Measurements from ENCODE around the gene PITRM1. TPM values are rescaled to one million over a fixed set of nuclear protein-coding genes. Genes with fewer than 3 reads are reported as not detected.

The PITRM1 gene
- total RNA-seq, 4 donors from 2014 or later = 73.1 to 109 (median 81.8) TPM

GRCh38 chr10:3097160-3097559 is 75.4 kb downstream of the PITRM1 start:
- TF ChIP-seq, protein P1, sequence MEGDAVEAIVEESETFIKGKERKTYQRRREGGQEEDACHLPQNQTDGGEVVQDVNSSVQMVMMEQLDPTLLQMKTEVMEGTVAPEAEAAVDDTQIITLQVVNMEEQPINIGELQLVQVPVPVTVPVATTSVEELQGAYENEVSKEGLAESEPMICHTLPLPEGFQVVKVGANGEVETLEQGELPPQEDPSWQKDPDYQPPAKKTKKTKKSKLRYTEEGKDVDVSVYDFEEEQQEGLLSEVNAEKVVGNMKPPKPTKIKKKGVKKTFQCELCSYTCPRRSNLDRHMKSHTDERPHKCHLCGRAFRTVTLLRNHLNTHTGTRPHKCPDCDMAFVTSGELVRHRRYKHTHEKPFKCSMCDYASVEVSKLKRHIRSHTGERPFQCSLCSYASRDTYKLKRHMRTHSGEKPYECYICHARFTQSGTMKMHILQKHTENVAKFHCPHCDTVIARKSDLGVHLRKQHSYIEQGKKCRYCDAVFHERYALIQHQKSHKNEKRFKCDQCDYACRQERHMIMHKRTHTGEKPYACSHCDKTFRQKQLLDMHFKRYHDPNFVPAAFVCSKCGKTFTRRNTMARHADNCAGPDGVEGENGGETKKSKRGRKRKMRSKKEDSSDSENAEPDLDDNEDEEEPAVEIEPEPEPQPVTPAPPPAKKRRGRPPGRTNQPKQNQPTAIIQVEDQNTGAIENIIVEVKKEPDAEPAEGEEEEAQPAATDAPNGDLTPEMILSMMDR (IDR thresholded peaks at IDR 0.05; ENCODE audit: low read depth) = no peak

- TF ChIP-seq, protein P1 (IDR thresholded peaks at IDR 0.05; ENCODE audit: low read depth) = no peak
Measured at GRCh38 chr10:3096149-3096548, 76.4 kb downstream of the PITRM1 start.

DNA sequence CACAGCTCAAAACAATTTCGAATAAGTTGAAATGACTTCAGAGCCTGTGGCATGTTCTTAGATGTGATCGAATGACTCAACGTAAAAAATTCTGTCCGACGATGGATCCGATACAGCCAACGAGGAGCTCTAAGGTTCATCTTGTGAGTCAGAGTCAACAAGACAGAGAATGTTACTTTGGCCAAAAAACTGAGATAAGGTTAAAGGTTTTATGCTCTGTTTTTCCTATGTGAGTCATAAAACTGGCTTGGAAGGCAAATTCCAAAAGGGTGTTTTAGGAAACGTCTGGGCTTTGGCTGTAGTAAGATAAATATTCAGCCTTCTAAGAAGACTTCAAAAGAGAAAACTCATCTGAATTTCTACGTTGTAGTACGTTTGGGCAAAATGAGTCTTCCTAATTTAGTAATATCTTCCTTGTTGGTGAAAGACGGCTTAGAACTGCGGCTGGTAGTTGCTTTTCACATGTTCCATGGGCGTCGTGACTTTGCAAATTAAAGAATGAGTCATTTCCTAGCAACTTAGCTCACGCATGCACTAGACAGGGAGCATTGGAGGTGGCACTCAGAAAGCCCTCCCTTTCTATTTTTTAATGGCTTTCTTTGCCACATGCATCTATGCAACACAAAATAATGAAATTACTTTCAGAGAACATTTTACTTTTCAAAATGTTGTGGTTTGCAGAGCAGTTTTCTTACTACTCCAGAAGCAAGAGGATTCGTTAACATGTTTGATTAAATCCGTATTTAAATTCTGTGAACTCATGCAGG is 77.0 kb downstream of the PITRM1 start:
- TF ChIP-seq, protein P1 (IDR thresholded peaks at IDR 0.05; ENCODE audit: low read depth) = no peak

DNA sequence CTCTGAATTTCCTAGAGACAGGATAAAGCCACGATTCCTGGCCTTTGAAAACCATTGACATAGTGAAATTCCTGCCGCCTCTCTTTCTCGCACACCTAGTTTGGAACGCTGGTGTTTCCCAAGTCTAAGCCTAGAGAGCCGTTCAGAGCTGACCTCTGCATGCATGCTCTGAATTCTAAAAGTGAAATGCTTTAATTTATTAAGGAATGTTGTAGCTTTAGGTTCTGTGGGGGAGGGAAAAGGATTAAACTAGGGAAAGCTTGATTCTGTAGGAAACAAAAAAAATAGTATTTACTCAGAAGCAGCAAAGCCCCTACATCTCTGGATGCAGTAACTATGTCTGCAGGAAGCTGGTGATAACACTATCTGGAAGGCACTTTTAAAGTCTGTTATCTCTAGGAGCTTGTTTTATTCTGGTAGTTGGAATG is 78.0 kb downstream of the PITRM1 start:
- TF ChIP-seq, protein P1 (IDR thresholded peaks at IDR 0.05; ENCODE audit: low read depth) = no peak

- TF ChIP-seq, protein P1 (IDR thresholded peaks at IDR 0.05; ENCODE audit: low read depth) = no peak
Measured at GRCh38 chr10:3093996-3094395, 78.6 kb downstream of the PITRM1 start.

- TF ChIP-seq, protein P1 (IDR thresholded peaks at IDR 0.05; ENCODE audit: low read depth) = no peak
Measured at GRCh38 chr10:3091921-3092320, 80.7 kb downstream of the PITRM1 start.

GRCh38 chr10:3090914-3091787 is 81.4 kb downstream of the PITRM1 start:
- TF ChIP-seq, protein P1 (IDR thresholded peaks at IDR 0.05; ENCODE audit: low read depth) = no peak
